Effector CD4-positive, alpha-beta T cell (primary cell): ENCODE data around the gene PCGF2. TPM values are rescaled to one million over a fixed set of nuclear protein-coding genes. Genes with fewer than 3 reads are reported as not detected.
"Not testable (repeated sequence)": the region's sequence is repeated elsewhere in the genome, so short reads cannot be mapped to it uniquely, and the experiment has no call there.

Experiments
- DNase-seq: peaks from one replicate; pipeline ENCODE4 v3.0.0-alpha.2; 2020
- total RNA-seq: gene quantifications from one replicate; lab custom pipeline; 2026; lab: John Stamatoyannopoulos, UW

PCGF2 gene
- total RNA-seq, result not detected

- no peak for DNase-seq
Measured at GRCh38 chr17:38748149-38748891, at the start of gene PCGF2. Gene PCGF2, minus strand, starts transcription at chr17:38748336. Its CDS starts 7,934 bp downstream, at chr17:38740402.

GRCh38 chr17:38797828-38798227 is 49.7 kb upstream of the PCGF2 start:
- DNase-seq, result no peak

GRCh38 chr17:38797158-38797490 is 49.0 kb upstream of the PCGF2 start:
- no peak for DNase-seq

- DNase-seq, result no peak
Measured at GRCh38 chr17:38796451-38797157, 48.5 kb upstream of the PCGF2 start.

- DNase-seq, result no peak
Measured at GRCh38 chr17:38794221-38794620, 46.1 kb upstream of the PCGF2 start.

- DNase-seq, result no peak
Measured at GRCh38 chr17:38791162-38791561, 43.0 kb upstream of the PCGF2 start.

GRCh38 chr17:38790148-38790707 is 42.1 kb upstream of the PCGF2 start:
- not testable (repeated sequence) for DNase-seq

- DNase-seq, result no peak
Measured at GRCh38 chr17:38789185-38789584, 41.0 kb upstream of the PCGF2 start.

GRCh38 chr17:38787999-38788398 is 39.9 kb upstream of the PCGF2 start:
- not testable (repeated sequence) for DNase-seq

GRCh38 chr17:38786372-38786771 is 38.2 kb upstream of the PCGF2 start:
- DNase-seq, result no peak

- DNase-seq, result no peak
Measured at GRCh38 chr17:38783227-38783626, 35.1 kb upstream of the PCGF2 start.

GRCh38 chr17:38779965-38780752 is 32.0 kb upstream of the PCGF2 start:
- DNase-seq, result no peak

GRCh38 chr17:38777641-38778250 is 29.6 kb upstream of the PCGF2 start:
- no peak for DNase-seq

GRCh38 chr17:38773258-38773657 is 25.1 kb upstream of the PCGF2 start:
- DNase-seq, result no peak

GRCh38 chr17:38768417-38768816 is 20.3 kb upstream of the PCGF2 start:
- no peak for DNase-seq

GRCh38 chr17:38766341-38766740 is 18.2 kb upstream of the PCGF2 start:
- DNase-seq, result no peak

GRCh38 chr17:38762231-38762630 is 14.1 kb upstream of the PCGF2 start:
- no peak for DNase-seq

- no peak for DNase-seq
Measured at GRCh38 chr17:38761612-38762011, 13.5 kb upstream of the PCGF2 start.

- no peak for DNase-seq
Measured at GRCh38 chr17:38753071-38753506, 5.0 kb upstream of the PCGF2 start.

GRCh38 chr17:38752308-38753070 is 4.4 kb upstream of the PCGF2 start, which contains the start of gene PSMB3:
Gene PSMB3, plus strand, starts transcription at chr17:38752741. Its CDS starts 86 bp downstream, at chr17:38752827.
- DNase-seq, result peak; percentile 94

GRCh38 chr17:38751808-38752307 is 3.7 kb upstream of the PCGF2 start:
- DNase-seq, result peak; percentile 61
